MM.1S (cell line): Measurements from ENCODE around the gene MED16.

ENCODE experiments used
- EZH2 ChIP-seq: fragments of 300-600 bp; sonication (generic); optimal IDR thresholded peaks from 2 replicates; pipeline ENCODE3; 2017; ENCODE audit warnings: low read depth, mild to moderate bottlenecking, antibody characterized with exemption, low read length, mixed read lengths
- EZH2phosphoT487 ChIP-seq: fragments of 300-600 bp; sonication (generic); IDR thresholded peaks from 2 replicates; pipeline ENCODE4 v1.6.1; 2018; ENCODE audit warnings: antibody characterized with exemption, low read length
- TF ChIP-seq, protein P1 (sequence below): fragments of 300-600 bp; sonication (generic); IDR thresholded peaks from 2 replicates; pipeline ENCODE4 v1.5.1; 2016; ENCODE audit warnings: antibody characterized with exemption, low read length, mixed read lengths

DNA sequence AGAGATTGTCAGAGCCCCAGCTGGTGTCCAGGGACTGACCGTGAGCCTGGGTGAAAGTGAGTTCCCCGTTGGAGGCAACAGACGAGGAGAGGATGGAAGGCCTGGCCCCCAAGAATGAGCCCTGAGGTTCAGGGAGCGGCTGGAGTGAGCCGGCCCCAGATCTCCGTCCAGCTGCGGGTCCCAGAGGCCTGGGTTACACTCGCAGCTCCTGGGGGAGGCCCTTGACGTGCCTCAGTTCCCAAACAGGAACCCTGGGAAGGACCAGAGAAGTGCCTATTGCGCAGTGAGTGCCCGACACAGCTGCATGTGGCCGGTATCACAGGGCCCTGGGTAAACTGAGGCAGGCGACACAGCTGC lies 42.0 kb downstream of the MED16 start:
- TF ChIP-seq, protein P1, sequence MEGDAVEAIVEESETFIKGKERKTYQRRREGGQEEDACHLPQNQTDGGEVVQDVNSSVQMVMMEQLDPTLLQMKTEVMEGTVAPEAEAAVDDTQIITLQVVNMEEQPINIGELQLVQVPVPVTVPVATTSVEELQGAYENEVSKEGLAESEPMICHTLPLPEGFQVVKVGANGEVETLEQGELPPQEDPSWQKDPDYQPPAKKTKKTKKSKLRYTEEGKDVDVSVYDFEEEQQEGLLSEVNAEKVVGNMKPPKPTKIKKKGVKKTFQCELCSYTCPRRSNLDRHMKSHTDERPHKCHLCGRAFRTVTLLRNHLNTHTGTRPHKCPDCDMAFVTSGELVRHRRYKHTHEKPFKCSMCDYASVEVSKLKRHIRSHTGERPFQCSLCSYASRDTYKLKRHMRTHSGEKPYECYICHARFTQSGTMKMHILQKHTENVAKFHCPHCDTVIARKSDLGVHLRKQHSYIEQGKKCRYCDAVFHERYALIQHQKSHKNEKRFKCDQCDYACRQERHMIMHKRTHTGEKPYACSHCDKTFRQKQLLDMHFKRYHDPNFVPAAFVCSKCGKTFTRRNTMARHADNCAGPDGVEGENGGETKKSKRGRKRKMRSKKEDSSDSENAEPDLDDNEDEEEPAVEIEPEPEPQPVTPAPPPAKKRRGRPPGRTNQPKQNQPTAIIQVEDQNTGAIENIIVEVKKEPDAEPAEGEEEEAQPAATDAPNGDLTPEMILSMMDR = no peak
- no peak for TF ChIP-seq EZH2phosphoT487
- no peak for TF ChIP-seq EZH2
